ENCODE measurements around the gene SLC9C1.

Gene SLC9C1

DNA sequence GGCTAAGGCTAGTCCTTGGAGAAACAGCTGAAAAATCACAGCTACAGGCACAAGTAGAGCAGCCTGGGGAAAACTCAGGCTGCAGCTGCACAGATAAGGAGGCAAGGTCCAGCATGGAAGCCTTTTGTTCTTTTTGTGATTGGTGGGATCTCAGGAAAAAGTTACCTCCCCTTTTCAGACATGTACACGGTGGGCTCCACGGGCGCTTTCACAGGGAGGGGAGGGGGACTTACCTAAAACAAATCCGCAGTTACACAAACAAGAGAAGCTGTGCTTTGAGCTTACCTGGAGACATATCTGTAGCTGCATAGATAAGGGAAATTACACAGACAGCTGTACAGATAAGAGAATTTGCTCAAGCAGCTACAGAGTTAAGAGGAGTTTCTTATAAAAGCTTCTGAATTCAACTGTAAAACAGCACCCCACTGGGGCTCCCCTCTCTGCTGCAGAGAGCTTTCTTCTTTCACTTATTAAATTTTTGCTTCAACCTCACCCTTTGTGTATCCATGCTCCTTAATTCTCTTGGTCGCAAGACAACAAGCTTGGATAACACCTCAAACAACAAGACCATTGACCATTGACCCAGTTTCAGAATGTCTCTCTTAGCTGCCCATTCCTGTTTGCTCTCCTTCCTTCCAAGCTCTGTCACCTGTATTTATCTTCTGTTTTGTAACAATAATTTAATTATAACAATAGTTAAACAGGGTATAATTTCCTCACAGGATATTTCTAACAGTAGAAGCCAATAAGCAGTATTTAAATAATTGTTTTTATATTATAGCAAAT lies 28.0 kb upstream of the SLC9C1 start:
- no peak for FAIRE-seq
- DNase-seq (ENCODE audit: insufficient read length, low spot score): no peak
- no peak for TF ChIP-seq POLR2A (IDR thresholded peaks at IDR 0.05; ENCODE audit: low read depth, low read length)

DNA sequence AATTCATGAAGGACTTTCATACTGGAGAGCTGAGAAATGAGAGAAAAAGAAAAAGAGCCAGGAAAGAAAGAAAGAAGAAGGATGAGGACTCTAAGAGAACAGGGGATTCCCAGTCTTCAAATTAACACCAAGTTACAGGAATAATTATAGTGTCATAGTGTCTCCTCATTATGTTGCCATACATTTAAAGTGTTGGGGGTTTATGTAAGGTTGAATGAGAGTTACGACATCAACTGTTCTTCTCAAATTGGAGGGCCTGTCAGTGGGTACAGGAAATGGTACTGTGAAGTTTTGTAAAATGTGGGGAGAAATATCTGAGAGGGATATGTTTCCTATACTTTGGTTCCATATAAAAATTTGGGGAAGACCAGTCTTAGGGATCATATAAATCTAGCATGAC lies 26.7 kb upstream of the SLC9C1 start:
- FAIRE-seq (no peak), DNase-seq (ENCODE audit: insufficient read length, low spot score) (no peak)
- TF ChIP-seq POLR2A (IDR thresholded peaks at IDR 0.05; ENCODE audit: low read depth, low read length): no peak

DNA sequence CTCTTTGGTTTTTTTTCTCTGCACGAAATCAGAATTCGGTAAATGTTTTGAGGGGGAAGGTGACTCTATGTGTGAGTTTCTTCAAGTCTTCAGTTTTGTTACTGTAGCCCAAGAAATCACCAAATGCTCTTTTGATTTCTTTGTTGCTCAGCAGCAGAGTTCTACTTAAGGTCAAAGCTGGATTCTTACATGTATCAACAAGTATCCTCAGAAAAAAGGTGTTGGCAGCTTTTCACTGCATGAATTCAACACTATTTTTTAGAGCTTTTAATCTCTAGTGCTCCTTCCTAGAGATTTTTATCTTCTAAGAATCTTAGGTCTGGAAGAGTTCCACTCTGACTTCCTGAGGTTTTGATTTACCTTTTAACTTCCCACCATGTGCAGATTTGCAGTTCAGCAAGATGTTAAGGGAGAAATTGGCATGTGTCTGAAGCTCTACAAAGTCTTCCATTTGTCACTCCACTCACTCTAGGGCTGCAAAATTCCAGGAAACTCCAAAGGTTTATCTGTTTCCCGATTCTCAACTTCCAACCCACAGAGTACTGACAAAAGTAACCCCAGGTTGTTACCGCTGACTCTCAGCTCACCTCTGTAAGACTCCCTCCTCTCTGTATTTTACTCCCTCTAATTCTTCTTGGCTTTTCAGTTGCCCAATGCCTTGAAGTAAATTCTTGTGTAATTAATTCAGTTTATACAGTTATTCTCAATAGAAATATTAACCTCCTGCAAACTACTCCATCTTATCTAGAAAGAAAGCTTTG lies 25.7 kb upstream of the SLC9C1 start:
- FAIRE-seq (no peak), DNase-seq (ENCODE audit: insufficient read length, low spot score) (no peak)
- TF ChIP-seq POLR2A (IDR thresholded peaks at IDR 0.05; ENCODE audit: low read depth, low read length): no peak

DNA sequence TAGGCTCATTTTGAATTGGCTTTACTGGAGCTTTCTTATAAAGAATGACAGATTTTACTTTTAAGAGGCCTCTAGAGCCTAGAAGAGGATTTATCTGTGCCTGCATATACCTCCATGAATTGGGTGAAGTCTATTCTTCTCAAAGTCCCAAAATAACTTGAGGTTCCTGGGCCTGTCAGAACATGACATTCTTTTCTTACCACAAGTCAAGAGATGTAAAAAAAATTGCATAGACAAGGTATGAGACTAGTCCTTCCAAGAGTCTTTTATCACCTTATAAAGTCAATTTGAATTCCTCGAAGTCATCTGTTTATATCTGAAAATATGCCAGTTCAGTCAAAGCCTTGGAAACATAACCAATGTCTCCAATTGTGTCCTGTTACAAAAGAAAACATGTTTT lies 21.8 kb upstream of the SLC9C1 start:
- no peak for DNase-seq (ENCODE audit: insufficient read length, low spot score)
- FAIRE-seq: no peak
- TF ChIP-seq POLR2A (IDR thresholded peaks at IDR 0.05; ENCODE audit: low read depth, low read length): no peak

DNA sequence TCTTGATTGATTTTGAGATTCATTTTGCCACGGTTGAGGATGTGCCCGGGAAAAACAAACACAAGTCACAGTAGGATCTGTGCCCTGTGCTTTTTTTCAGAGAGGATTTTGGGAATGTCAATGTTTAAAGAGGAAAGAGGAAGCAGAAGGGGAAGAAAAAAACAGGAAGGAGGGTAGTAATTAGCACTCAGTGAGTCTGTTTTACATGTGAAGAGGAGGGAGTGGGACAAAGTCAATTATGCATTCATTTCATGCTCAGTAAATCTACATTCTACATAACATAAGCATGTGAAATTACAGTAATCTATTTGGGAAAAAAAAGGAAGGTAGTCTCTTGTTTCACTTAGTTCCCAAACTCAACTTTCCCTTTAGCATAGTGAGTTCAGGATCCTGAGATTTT lies 20.6 kb upstream of the SLC9C1 start:
- no peak for DNase-seq (ENCODE audit: insufficient read length, low spot score)
- no peak for TF ChIP-seq POLR2A (IDR thresholded peaks at IDR 0.05; ENCODE audit: low read depth, low read length)
- FAIRE-seq: no peak

DNA sequence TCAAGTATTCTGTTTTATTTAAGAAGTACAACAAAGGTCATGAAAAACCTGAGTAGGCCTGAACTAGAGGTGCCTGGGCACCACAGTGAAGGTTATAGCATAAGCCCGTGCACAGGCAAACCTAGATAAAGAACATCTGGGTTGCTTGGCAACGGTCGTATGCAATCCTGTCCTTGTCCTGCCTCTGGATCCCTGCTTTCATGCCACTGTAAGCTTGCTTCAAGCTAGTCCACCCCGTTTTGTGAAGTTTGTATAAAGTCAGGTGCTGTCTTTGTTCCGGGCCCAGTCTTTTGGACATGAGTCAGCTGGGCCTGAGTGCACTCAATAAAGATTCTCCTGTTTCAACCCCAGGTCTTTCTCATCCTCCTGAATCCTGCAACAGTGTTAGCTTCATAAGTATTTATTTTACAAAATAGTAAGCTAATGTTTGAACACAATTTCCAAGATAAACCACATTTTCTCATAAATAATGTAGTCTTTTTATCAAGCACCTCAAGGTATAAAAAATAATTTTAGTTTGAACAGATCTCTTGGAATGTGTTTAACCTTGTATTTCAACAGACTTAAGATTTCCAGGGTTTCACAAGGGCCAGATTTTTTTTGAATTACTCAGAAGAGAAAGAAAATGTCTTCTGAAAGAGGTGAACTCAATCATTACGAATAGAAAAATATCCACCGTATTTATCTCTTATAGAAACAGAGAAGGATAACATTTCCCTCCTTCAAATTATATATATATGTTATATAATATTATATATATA lies 14.3 kb upstream of the SLC9C1 start:
- FAIRE-seq (no peak), DNase-seq (ENCODE audit: insufficient read length, low spot score) (no peak)
- no peak for TF ChIP-seq POLR2A (IDR thresholded peaks at IDR 0.05; ENCODE audit: low read depth, low read length)

DNA sequence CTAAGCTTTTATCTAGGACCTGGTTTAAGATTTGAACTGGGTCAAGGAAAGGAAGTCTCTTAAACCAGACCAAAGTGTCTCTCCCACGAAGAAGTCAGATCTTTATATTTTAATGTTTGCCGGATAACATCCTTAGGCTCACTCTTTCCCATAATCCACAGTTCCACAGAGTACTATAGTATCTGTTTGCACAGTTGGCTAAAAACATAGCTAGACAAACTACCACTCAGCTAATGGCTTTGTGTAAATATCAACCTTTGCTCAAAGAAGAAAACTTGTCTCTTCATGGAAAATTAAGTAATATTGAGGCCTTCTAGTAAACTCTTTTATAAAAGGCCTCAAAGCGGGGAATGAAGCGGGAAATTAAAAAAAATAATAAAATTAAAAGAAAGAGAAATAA lies 13.5 kb upstream of the SLC9C1 start:
- DNase-seq (ENCODE audit: insufficient read length, low spot score) (no peak), FAIRE-seq (no peak)
- no peak for TF ChIP-seq POLR2A (IDR thresholded peaks at IDR 0.05; ENCODE audit: low read depth, low read length)

DNA sequence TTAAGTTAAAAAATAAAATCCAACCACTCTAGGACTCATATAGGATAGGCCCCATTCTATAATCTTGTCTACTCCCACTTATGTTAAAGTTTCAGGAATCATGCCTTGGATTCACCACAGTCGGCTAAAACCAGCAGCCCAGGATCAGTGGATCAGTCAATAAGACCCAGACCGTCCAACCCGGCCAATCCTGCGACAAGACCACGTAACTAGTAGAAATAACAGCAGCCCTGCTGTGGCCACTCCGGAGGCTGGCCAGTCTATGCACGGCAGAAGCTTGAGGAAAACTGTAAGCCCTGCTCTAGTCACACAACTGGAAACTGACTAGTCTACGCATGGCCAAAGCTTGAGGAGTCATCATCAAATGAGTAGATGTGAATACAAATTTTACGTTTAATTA lies 12.8 kb upstream of the SLC9C1 start:
- no peak for TF ChIP-seq POLR2A (IDR thresholded peaks at IDR 0.05; ENCODE audit: low read depth, low read length)
- DNase-seq (ENCODE audit: insufficient read length, low spot score): no peak
- FAIRE-seq: no peak

DNA sequence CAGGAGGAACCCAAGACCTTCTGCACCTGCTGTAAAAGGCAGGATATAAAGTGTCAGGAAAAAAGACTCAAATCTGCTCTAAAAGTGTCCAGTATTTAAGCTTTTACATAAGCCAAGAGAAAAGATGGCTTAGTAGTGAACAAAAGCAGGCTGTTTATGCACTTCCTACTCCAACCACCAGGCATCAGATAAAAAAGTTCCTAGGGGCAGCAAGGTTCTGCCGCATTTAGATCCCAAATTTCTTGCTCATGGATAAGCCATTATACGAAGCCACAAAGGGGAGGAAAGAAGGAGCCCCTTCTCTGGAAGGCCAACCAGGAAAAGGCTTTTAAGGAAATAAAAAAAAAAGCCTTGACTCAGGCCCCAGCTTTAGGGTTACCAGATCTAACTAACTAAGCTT lies 10.6 kb upstream of the SLC9C1 start:
- no peak for DNase-seq (ENCODE audit: insufficient read length, low spot score)
- TF ChIP-seq POLR2A (IDR thresholded peaks at IDR 0.05; ENCODE audit: low read depth, low read length): no peak

DNA sequence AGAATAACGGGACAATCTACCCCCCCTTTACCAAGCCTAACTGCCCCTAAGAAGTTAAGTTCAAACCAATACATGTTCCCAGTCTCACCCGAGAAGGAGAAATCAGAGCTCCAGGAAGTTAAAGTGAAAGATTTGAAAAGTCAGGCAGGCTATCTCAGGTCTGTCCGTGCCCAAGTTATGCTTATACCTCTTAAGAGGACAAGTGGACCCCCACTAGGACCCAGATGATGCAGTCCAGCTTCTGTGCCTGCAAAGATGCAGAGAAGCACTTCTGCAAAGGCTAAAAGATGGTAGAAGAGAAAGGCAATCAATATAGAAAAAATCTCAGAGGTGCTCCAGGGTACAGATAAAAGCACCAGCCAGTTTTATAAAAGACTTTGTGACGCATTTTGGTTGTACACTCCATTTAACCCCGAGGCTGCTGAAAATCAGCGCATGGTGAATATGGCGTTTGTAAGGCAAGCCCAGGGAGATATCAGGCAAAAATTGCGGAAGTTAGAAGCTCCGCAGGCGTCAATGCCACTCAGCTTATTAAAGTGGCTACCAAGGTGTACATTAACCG lies 9.8 kb upstream of the SLC9C1 start:
- no peak for TF ChIP-seq POLR2A (IDR thresholded peaks at IDR 0.05; ENCODE audit: low read depth, low read length)
- DNase-seq (ENCODE audit: insufficient read length, low spot score): no peak
- FAIRE-seq: no peak

More for the DNA sequence above, 10.6 kb upstream of the SLC9C1 start:
- no peak for FAIRE-seq

DNA sequence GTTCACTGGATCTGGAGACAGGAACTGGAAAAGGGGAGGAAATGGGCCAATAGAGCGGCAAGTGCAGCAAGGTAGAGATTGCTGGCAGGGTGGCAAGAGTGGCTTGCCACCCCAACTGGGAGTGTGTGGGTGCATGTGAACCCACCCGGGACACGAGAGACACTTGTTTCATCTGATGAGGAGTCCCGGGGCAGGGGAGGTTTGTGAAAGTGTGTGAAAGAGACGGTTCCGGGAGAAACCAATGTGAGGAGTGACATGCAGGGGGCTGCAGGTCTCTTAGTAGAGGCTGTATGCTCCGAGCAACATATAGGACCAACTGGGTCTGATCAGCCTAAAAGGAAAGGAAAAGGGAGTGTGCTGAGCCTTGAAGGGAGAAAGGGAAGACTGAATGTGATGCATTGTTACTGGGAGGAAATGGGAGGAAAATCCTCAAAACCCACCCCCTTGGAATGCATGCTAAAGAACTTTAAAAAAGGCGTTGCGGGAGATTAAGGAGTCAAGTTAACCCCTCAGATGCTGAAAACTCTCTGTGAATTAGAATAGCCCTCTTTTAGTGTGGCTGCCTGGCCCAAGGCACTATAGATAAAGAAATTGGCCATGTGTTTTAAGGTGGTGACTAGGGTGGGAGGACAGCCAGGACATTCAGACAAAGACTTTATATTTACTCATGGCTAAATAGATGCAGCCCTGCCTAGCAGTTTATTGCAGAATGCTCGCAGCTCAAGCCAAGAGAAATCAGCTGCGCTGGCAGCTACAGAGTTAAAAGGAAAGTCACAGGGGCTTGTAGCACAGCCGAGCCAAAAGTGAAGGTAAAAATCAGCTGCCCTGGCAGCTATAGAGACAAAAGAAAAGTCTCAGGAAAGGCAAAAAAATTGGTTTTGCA lies 9.1 kb upstream of the SLC9C1 start:
- FAIRE-seq: no peak
- no peak for TF ChIP-seq POLR2A (IDR thresholded peaks at IDR 0.05; ENCODE audit: low read depth, low read length)
- DNase-seq (ENCODE audit: insufficient read length, low spot score): no peak

DNA sequence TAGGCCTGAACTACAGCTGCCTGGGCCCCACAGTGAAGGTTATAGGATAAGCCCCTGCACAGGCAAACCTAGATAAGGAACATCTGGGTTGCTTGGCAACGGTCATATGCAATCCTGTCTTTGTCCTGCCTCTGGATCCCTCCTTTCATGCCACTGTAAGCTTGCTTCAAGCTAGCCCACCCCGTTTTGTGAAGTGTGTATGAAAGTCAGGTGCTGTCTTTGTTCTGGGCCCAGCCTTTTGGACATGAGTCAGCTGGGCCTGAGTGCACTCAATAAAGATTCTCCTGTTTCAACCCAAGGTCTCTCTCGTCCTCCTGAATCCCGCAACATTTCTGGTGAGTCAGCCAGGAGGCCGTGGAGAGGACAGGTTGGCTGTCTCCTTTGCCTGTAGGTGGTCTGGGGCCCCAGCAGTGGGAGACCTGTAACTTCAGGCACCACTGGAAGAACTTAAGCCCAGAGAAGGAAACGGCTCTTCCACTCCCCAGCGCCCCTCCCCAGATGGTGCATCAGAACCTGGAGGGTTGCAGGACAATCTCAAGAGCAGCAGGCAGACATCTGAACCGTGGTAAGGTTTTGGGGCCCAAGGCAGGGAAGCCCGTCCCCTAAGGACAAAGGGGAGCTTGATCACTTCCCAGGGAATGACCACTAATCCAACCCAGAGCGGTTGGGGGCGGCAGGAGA lies 8.3 kb upstream of the SLC9C1 start:
- FAIRE-seq (no peak), DNase-seq (ENCODE audit: insufficient read length, low spot score) (no peak)
- no peak for TF ChIP-seq POLR2A (IDR thresholded peaks at IDR 0.05; ENCODE audit: low read depth, low read length)

DNA sequence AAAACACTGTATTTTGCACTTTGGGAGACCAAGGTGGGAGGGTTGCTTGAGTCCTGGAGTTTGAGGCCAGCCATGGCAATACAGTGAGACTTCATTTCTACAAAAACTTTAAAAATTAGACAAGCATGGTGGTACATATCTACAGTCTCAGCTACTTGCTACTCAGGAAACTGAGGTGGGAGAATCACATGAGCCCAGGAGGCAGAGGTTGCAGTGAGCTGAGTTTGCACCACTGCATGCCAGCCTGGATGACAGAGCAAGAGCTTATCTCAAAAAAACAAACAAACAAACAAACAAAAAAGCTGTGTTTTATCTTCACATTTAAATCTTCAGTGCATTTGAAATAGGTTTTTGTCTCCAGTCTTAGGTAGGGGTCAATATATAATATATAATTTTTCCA lies 4.8 kb upstream of the SLC9C1 start:
- FAIRE-seq (no peak), DNase-seq (ENCODE audit: insufficient read length, low spot score) (no peak)
- no peak for TF ChIP-seq POLR2A (IDR thresholded peaks at IDR 0.05; ENCODE audit: low read depth, low read length)

Measured in H54 (cell line).